Upper lobe of left lung (tissue), 4 donors: Measurements from ENCODE around the gene DIDO1.

Experiments
- CTCF ChIP-seq, 6 experiments: fragments of 450-650 bp in 4 of 6; fragments of 200-600 bp in 2 of 6; sonication (generic) in 2 of 6; IDR thresholded peaks; one replicate each; pipeline ENCODE4 v1.5.1; 2016 to 2019; ENCODE audit warnings: antibody characterized with exemption in 6 of 6
- POLR2A ChIP-seq, 4 donors: fragments of 450-650 bp; IDR thresholded peaks; one replicate each; pipeline ENCODE4 v1.5.1; 2016 to 2017; ENCODE audit warnings: antibody characterized with exemption in 4 of 4, mild to moderate bottlenecking in 2 of 4
- POLR2AphosphoS5 ChIP-seq, 2 donors: sonication (generic); formaldehyde crosslinking; IDR thresholded peaks; one replicate each; pipeline ENCODE4 v1.5.1; 2017; ENCODE audit warnings: antibody characterized with exemption in 2 of 2

DNA sequence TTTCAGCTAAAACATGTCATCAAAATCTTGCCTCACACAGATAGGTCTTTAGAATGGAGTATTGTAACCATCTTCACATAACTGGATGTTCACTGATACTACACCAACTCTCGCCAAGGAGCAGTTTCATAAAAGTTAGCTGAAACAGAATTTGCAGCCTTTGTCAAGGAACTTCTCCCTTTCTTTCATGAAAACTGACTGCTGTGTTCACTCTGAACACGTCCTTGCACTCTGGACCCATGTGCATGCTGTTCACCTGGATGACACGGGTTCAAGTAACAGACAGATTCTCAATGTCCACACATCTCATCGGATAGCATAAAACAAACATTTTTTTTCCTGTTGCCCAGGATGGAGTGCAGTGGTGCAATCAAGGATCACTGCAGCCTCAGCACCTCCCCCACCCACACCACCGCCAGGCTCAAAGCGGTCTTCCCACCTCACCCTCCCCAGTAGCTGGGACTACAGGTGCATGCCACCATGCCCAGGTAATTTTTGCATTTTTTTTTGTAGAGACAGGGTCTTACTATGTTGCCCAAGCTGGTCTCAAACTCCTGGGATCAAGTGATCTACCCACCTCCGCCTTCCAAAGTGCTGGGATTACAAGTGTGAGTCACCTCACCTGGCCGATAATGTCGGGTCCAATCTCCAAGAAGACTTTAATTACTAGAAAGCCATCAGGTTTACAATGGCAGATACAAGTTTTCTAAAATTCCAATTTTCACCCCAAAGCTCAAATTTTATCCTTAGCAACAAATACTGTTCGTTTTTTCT is 9.4 kb downstream of the DIDO1 start:
- TF ChIP-seq POLR2A (IDR thresholded peaks at IDR 0.05) = no peak
- no peak for TF ChIP-seq CTCF (IDR thresholded peaks at IDR 0.05)
- TF ChIP-seq POLR2AphosphoS5 (IDR thresholded peaks at IDR 0.05) = no peak
